GM18508 (cell line): ENCODE results near the gene CHPF2.

ENCODE experiments used
- ATAC-seq: cut with Tn5 transposase; IDR thresholded peaks from one replicate; pipeline ENCODE4 v1.9.1; 2021; ENCODE audit warnings: moderate number of reproducible peaks; ENCODE audit not compliant: insufficient read depth, unreplicated experiment

CHPF2 gene

GRCh38 chr7:151229249-151229648, 3.0 kb upstream of the CHPF2 start:
- ATAC-seq = no peak

GRCh38 chr7:151231080-151231479, 1.2 kb upstream of the CHPF2 start:
- no peak for ATAC-seq

DNA sequence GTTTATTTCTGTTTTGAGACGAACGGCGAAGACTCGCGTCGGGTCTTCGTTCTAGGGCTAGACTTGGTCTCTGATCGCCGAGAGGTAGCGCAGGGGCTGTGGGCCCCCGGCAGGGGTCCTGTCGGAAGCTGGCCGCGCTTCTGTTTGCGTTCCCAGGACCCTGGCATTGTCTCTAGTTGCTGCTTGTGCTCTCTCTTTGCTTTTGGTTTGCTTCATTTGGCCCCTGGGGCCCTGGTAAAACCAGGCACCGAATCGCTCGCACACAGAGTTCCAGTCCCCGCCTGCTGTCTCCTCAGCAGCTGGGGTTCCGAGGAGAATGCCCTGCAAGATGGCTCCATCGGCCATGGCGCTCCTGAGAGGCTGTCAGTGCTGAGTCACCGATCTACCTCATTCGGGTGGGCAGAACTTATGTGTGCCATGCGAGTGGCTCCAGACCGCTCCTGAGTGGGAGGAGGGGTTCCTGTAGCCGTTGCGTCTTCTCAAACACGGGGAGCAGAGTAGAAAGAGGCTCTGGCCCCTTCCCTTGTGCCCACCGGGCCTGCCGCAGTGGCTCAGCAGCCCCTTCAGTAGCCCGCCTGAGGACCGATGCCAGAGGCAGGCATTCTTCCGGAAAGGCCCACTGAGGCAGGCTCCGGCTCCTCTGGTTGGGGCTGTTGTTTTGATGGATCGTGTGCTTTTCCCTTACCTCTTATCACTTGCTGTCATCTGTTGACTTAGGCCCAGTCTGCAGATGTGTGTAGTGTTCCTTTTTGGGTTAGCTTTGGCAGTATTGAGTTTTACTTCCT, 826 bp downstream of the CHPF2 start:
- ATAC-seq = no peak

DNA sequence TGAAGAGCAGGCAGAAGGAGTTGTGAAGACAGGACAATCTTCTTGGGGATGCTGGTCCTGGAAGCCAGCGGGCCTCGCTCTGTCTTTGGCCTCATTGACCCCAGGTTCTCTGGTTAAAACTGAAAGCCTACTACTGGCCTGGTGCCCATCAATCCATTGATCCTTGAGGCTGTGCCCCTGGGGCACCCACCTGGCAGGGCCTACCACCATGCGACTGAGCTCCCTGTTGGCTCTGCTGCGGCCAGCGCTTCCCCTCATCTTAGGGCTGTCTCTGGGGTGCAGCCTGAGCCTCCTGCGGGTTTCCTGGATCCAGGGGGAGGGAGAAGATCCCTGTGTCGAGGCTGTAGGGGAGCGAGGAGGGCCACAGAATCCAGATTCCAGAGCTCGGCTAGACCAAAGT, 1.5 kb downstream of the CHPF2 start:
- ATAC-seq = no peak

DNA sequence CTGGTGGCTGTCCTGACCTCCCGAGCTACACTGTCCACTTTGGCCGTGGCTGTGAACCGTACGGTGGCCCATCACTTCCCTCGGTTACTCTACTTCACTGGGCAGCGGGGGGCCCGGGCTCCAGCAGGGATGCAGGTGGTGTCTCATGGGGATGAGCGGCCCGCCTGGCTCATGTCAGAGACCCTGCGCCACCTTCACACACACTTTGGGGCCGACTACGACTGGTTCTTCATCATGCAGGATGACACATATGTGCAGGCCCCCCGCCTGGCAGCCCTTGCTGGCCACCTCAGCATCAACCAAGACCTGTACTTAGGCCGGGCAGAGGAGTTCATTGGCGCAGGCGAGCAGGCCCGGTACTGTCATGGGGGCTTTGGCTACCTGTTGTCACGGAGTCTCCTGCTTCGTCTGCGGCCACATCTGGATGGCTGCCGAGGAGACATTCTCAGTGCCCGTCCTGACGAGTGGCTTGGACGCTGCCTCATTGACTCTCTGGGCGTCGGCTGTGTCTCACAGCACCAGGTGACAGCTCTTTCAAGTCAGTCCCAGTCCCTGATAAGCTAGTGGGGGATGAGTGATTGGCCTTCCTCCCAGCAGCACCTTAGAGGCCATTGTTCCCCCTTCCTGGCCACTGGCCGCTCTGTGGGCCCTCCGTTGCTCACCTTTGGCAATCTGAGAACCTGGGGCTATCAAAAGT, 3.0 kb downstream of the CHPF2 start:
- no peak for ATAC-seq

DNA sequence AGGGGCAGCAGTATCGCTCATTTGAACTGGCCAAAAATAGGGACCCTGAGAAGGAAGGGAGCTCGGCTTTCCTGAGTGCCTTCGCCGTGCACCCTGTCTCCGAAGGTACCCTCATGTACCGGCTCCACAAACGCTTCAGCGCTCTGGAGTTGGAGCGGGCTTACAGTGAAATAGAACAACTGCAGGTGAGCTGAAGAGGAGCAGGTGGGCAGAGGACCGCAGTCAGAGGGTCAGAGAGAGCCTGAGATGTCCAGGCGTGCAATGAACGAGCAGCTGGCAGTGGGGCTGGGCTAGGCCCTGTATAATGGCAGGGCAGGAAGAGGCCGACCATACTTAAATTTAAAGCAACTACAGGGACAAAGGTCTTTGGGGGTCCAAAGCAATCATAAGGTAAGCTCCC, 4.1 kb downstream of the CHPF2 start:
- ATAC-seq = no peak

GRCh38 chr7:151237244-151238189, 5.2 kb downstream of the CHPF2 start:
- no peak for ATAC-seq

GRCh38 chr7:151238190-151238810, 6.0 kb downstream of the CHPF2 start:
- ATAC-seq = no peak

DNA sequence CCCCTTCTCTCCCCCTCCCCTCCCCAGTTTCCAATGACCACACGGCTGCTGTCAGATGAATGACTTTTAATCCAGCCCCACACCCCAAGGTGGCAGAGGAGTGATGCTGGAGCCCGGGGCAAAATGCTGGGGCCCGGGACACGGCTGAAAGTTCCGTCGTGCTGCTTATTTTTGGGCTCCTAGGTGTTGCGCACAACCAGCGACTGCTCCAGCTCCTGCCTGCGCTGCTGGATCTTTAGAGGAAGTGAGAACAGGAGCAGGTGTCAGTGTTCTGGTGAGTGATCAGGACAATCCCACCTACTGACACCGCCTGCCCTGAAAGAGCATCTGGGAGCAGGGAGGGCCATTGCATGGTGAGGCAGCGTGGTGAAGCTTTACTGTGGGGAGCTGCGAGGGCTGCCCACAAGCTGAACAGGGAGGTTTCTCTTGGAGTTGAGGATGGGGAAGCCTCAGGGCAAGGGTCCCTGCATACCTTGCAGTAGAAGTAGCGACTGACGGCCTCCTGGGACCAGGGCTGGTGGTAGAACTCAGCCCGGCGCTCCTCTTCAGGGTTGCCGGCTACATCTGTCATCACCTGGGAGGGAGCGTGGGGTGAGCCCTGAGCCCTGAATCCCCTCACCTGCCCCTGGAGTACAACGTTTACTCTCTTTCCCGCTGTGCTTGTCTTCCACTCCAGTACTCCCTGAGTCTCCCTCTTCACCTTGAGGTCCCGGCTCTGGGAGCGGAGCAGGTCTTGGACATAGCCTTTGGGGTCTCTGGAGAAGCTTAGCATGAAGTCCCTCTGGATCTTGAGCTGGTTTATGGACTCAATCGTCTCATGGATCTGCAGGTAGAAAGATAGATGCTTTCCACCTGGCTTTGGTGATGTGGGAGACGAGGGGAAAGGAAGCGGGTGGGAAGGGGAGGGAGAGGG, 6.9 kb downstream of the CHPF2 start:
- no peak for ATAC-seq

GRCh38 chr7:151239837-151240459, 7.7 kb downstream of the CHPF2 start:
- no peak for ATAC-seq

DNA sequence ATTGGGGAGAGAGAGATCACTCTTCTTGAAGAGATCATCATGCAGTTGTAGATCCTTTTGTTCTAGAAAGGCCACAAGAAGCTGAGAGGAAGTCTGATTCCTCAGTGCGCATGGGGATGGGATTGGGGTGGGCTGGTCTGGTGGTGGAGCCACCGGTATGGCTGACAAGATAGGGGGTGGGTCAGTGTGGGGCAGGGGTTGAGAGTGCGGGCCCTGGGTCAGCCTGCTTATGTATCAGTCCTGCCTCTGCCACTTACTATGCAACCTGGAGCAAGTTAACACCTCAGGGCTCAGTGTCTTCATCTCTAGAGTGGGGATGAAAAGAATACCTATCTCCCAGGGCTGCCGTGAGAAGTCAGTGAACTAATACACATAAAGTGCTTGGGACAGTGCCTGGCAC, 8.3 kb downstream of the CHPF2 start:
- ATAC-seq = no peak

DNA sequence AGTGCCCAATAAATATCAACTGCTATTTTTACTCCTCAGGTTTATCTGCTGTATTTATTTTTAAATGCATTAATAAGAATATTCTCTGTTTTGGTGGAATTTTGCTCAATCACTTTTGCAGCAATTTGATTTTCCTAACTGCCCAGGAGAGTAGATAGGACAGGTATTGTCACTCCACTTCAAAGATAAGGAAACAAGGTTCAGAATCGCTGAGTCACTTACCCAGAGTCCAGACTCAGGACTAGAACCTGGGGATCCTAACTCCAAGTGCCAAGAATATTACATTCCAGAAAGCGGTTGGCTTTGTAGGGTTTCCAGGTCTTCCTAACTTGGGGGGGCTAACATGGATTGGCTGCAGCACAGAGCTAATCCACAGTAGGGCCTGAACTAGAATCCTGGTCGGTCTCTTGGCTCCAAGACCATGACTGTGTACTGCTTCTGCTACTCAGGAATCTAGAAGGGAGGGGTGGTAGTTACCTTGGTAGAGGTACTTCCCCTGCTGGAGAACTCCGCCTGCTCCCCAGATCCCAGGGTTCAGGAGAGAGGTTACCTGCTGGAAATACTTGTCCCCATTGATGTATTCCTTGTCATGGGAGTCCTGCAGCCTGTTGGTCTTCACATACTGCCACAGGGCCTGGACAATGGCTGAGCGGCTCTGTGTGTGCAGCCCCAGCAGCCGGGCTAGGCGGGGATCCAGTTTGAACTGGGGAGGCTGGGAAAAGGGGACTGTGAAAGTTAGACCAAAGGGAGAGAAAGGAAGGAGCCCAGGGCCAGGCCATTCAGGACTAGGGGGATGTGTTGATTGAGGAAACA, 8.9 kb downstream of the CHPF2 start:
- ATAC-seq = no peak

DNA sequence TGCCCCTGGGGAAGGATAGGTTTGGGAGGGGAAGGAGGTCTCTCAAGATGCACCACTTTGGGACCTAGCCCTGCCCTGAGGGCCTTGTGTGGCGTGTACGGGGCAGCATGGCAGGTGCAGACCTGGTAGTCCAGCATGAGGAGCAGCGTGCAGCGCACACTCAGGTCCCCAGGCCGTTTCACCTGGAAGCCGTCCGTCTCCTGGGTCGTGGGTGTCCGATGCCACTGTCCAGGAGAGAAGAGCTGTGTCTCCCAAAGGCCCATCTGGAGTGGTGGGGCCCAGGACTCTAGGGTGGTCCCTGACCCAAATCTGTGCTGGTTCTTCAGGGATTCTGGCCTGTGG, 9.4 kb downstream of the CHPF2 start:
- no peak for ATAC-seq

DNA sequence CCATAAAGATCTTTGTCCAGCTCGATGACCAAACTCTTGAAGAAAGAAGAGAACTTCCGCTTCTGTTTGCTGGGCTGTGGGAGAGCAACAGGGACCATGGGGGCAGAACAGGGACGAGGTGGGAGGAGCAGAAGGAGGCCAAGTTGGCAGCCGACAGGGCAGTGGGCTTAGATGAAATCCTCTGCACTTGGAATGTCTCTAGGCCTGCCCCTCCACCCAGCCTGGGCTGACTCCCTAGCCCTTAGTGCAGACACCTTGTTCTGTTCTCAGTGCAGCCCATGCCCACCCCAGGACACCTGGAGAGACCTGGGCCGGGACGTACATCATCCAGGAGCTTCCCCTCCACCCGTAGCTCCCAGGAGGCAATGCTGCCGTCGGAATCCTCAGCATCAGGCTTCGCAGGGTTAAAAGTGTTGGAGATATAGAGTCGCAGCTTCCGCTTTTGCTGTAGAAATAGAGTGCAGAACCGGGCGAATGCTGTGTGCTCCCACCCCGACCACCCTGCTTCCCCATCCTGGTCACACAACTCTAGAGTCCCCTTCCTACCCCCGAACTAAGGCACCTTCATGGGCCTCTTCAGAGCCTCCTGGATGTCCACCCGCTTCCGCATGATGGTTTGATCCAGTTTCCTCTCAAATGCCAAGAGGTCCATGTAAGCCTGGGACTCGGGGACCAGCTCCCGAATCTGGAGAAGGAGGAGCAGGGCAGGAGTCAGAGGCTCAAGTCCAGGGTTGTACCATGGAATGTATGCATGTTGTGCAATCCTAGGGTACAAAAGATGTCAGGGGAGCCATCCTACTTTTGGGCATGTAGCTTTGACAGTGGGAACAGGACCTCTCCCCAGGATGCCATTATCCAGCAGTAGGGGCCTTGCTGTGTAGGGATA, 10.1 kb downstream of the CHPF2 start:
- ATAC-seq = no peak

DNA sequence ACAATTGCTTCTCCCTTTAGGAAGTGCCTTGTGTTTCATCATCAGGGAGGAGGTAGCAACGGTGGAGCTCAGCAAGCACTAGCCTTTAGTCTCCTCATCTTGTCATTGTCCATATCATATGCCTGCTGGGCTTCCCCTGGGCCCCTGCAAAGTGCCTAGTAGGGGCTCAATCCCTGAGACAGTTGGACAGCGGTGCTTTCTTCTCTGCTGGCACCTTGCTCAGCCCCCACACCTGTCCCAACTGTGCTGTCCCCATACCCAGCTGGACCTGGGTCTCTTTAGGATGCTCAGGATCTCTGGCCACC, 10.7 kb downstream of the CHPF2 start:
- no peak for ATAC-seq

DNA sequence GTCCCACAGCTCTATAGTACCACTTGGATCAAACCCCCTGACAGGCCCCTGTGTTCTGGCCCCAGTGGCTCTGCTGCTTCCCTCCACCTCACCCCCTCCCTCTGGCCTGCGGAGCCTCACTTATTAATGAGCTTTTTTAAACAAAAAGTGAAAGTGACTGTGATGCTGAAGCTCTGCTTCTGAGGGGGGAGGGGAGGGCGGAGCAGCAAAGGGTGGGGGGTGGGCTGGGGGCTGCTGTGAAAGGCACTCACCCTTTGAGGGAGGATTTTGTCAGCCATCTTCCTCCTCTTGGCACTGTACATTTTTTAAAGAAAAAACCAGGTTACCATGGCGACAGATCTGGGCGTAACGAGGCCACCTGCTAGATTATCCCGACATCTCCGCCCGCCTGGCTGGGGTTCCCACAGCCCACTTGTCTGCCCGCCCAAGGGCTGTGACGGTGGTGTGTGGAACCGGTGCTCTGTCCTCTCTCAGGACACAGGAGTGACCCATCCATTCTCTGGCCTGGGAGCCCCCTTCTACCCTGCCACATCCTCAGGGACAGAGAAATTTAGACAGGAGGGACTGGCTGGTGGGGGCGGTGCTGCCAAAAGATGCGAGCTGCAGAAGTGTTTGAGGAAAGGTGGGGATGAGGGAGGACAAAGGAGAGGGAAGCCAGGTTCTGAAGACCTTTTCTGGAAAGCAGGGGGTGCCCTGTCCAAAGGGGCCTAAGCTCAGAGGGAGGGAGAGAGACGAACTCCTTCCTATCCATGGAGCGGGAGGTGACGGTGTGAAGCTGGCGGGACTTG, 11.3 kb downstream of the CHPF2 start:
- ATAC-seq = no peak
